ENCODE results near the gene IL12RB2.
"Not testable (repeated sequence)": the region's sequence is repeated elsewhere in the genome, so short reads cannot be mapped to it uniquely, and the experiment has no call there.

DNA sequence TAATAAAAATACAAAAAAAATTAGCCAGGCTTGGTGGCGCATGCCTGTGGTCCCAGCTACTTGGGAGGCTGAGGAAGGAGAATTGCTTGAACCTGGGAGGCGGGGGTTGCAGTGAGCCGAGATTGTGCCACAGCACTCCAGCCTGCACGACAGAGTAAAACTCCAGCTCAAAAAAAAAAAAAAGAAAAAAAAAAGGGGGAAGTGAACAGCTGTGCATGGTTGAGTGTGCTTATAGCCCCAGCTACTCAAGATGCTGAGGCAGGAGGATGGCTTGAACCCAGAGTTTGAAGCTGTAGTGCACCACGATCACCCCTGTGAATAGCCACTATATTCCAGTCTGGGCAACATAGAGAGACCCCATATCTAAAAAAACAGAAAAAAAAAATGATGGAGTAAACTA is 138.3 kb downstream of the IL12RB2 start:
- TF ChIP-seq RAD21 (IDR thresholded peaks at IDR 0.05; ENCODE audit: low read length); CTCF (IDR thresholded peaks at IDR 0.05); RFX5 (IDR thresholded peaks at IDR 0.05; ENCODE audit: low read length); EP300 (IDR thresholded peaks at IDR 0.05; ENCODE audit: borderline replicate concordance in 1 of 2, low read depth in 1 of 2, low read length in 1 of 2); MXI1 (IDR thresholded peaks at IDR 0.05; ENCODE audit: low read depth, low read length); ELF1 (IDR thresholded peaks at IDR 0.05); TAF1 (IDR thresholded peaks at IDR 0.05; ENCODE audit: borderline replicate concordance, low read depth, low read length); GABPA (IDR thresholded peaks at IDR 0.05; ENCODE audit: low read depth); YY1 (IDR thresholded peaks at IDR 0.05; ENCODE audit: low read depth); SIN3A (IDR thresholded peaks at IDR 0.05; ENCODE audit: borderline replicate concordance, low read depth, low read length); USF2 (IDR thresholded peaks at IDR 0.05; ENCODE audit: borderline replicate concordance, low read depth, low read length): not testable (repeated sequence)
- TF ChIP-seq, protein P1, sequence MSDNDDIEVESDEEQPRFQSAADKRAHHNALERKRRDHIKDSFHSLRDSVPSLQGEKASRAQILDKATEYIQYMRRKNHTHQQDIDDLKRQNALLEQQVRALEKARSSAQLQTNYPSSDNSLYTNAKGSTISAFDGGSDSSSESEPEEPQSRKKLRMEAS (IDR thresholded peaks at IDR 0.05; ENCODE audit: low read depth) = not testable (repeated sequence)
- TF ChIP-seq, protein P2, sequence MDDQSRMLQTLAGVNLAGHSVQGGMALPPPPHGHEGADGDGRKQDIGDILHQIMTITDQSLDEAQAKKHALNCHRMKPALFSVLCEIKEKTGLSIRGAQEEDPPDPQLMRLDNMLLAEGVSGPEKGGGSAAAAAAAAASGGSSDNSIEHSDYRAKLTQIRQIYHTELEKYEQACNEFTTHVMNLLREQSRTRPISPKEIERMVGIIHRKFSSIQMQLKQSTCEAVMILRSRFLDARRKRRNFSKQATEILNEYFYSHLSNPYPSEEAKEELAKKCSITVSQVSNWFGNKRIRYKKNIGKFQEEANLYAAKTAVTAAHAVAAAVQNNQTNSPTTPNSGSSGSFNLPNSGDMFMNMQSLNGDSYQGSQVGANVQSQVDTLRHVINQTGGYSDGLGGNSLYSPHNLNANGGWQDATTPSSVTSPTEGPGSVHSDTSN (IDR thresholded peaks at IDR 0.05) = not testable (repeated sequence)
- TF ChIP-seq, protein P3, sequence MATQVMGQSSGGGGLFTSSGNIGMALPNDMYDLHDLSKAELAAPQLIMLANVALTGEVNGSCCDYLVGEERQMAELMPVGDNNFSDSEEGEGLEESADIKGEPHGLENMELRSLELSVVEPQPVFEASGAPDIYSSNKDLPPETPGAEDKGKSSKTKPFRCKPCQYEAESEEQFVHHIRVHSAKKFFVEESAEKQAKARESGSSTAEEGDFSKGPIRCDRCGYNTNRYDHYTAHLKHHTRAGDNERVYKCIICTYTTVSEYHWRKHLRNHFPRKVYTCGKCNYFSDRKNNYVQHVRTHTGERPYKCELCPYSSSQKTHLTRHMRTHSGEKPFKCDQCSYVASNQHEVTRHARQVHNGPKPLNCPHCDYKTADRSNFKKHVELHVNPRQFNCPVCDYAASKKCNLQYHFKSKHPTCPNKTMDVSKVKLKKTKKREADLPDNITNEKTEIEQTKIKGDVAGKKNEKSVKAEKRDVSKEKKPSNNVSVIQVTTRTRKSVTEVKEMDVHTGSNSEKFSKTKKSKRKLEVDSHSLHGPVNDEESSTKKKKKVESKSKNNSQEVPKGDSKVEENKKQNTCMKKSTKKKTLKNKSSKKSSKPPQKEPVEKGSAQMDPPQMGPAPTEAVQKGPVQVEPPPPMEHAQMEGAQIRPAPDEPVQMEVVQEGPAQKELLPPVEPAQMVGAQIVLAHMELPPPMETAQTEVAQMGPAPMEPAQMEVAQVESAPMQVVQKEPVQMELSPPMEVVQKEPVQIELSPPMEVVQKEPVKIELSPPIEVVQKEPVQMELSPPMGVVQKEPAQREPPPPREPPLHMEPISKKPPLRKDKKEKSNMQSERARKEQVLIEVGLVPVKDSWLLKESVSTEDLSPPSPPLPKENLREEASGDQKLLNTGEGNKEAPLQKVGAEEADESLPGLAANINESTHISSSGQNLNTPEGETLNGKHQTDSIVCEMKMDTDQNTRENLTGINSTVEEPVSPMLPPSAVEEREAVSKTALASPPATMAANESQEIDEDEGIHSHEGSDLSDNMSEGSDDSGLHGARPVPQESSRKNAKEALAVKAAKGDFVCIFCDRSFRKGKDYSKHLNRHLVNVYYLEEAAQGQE (IDR thresholded peaks at IDR 0.05; ENCODE audit: low read depth, low read length) = not testable (repeated sequence)

All from SK-N-SH (cell line).